GM21529 (cell line): ENCODE measurements around the gene RPS6KA3.

Source experiments
- ATAC-seq: cut with Tn5 transposase; IDR thresholded peaks from one replicate; pipeline ENCODE4 v1.9.1; 2021; ENCODE audit not compliant: unreplicated experiment

Gene RPS6KA3

GRCh38 chrX:20111271-20111670 is 155.4 kb downstream of the RPS6KA3 start:
- ATAC-seq: no peak

GRCh38 chrX:20101934-20102581 is 164.7 kb downstream of the RPS6KA3 start:
- ATAC-seq: no peak
